MCF 10A (cell line): ENCODE measurements around the gene CMPK2. TPM values are rescaled to one million over a fixed set of nuclear protein-coding genes. Genes with fewer than 3 reads are reported as not detected.

Source experiments
- Bru-seq: library from RNA; stranded (reverse); fragments of 400-500 nt; gene quantifications from one replicate; lab custom pipeline; 2021; lab: Mats Ljungman, UMichigan
- BruChase-seq, 2 experiments: library from RNA; stranded (reverse); fragments of 400-500 nt; gene quantifications; one replicate each; lab custom pipeline; 2021; lab: Mats Ljungman, UMichigan
- BruUV-seq: library from RNA; stranded (reverse); fragments of 400-500 nt; replicated peaks from 2 replicates; lab custom pipeline; 2021; lab: Mats Ljungman, UMichigan
- CTCF ChIA-PET: fragments of 300-600 bp; sonication (Branson Sonifier 250); formaldehyde crosslinking; extraction: SDS; loops from one replicate; lab custom pipeline; 2021; ENCODE audit warnings: antibody characterized with exemption, inconsistent platforms; lab: Yijun Ruan, JAX
- POLR2A ChIA-PET: fragments of 300-600, 350-650 bp; sonication (Branson Sonifier 250); formaldehyde crosslinking; extraction: SDS; loops from one replicate; lab custom pipeline; 2020; ENCODE audit warnings: antibody characterized with exemption, inconsistent platforms; lab: Yijun Ruan, JAX
- DNase-seq: peaks from one replicate; pipeline ENCODE4 v3.0.0-alpha.2; 2018; ENCODE audit not compliant: unreplicated experiment
- H3K27ac Mint-ChIP-seq: one replicate; pipeline ENCODE4 v1.8.0; 2022; ENCODE audit warnings: mild to moderate bottlenecking, low read depth, mixed read lengths; ENCODE audit not compliant: unreplicated experiment
- H3K27me3 Mint-ChIP-seq: one replicate; pipeline ENCODE4 v1.8.0; 2022; ENCODE audit warnings: mixed read lengths; ENCODE audit not compliant: insufficient read depth, unreplicated experiment
- H3K36me3 Mint-ChIP-seq: one replicate; pipeline ENCODE4 v1.8.0; 2022; ENCODE audit warnings: mild to moderate bottlenecking, moderate library complexity, mixed read lengths; ENCODE audit not compliant: insufficient read depth, unreplicated experiment
- H3K4me1 Mint-ChIP-seq: one replicate; pipeline ENCODE4 v1.8.0; 2022; ENCODE audit warnings: mixed read lengths; ENCODE audit not compliant: insufficient read depth, unreplicated experiment
- H3K4me3 Mint-ChIP-seq: one replicate; pipeline ENCODE4 v1.8.0; 2022; ENCODE audit warnings: mild to moderate bottlenecking, moderate library complexity, mixed read lengths; ENCODE audit not compliant: unreplicated experiment
- H3K9me3 Mint-ChIP-seq: one replicate; pipeline ENCODE4 v1.8.0; 2022; ENCODE audit warnings: mixed read lengths; ENCODE audit not compliant: unreplicated experiment
- intact Hi-C: fragments of 100-400 bp; cut with micrococcal nuclease; formaldehyde crosslinking; loops from 2 replicates; pipeline ENCODE4 v1.14.1; 2022
- long read RNA-seq: library from polyadenylated mRNA; stranded (forward); transcript quantifications from one replicate; pipeline ENCODE4 v2.0.0, GENCODE V29; 2022
- total RNA-seq: library from RNA; stranded (reverse); gene quantifications from 2 replicates; pipeline ENCODE4 v1.2.3, GENCODE V29; 2022
- TF ChIP-seq, protein P1 (sequence below): fragments of 200-600 bp; IDR thresholded peaks from one replicate; pipeline ENCODE4 v1.8.0; 2022; ENCODE audit warnings: antibody characterized with exemption, mild to moderate bottlenecking; ENCODE audit not compliant: unreplicated experiment

The CMPK2 gene
- total RNA-seq, result 0.40 TPM in 1 of 2 replicates, not detected in the other
- percentile 5 among the genes with signal in this experiment for Bru-seq, nascent RNA
- BruChase-seq, experiment 1, labeled RNA remaining after a 6-hour chase, result percentile 9 among the genes with signal in this experiment
- BruChase-seq, experiment 2, labeled RNA remaining after a 2-hour chase, result percentile 11 among the genes with signal in this experiment
- long read RNA-seq, result 0 reads

- Mint-ChIP-seq H3K27me3 (no peaks in the 10 kb centered on the region), H3K4me1 (peaks cover 7% of the 10 kb centered on the region), H3K36me3 (no peaks in the 10 kb centered on the region), H3K9me3 (peaks cover 2% of the 10 kb centered on the region), H3K4me3 (peak within 1 kb of the TSS; percentile 73), H3K27ac (no peak within 1 kb of the TSS)
- TF ChIP-seq, protein P1, sequence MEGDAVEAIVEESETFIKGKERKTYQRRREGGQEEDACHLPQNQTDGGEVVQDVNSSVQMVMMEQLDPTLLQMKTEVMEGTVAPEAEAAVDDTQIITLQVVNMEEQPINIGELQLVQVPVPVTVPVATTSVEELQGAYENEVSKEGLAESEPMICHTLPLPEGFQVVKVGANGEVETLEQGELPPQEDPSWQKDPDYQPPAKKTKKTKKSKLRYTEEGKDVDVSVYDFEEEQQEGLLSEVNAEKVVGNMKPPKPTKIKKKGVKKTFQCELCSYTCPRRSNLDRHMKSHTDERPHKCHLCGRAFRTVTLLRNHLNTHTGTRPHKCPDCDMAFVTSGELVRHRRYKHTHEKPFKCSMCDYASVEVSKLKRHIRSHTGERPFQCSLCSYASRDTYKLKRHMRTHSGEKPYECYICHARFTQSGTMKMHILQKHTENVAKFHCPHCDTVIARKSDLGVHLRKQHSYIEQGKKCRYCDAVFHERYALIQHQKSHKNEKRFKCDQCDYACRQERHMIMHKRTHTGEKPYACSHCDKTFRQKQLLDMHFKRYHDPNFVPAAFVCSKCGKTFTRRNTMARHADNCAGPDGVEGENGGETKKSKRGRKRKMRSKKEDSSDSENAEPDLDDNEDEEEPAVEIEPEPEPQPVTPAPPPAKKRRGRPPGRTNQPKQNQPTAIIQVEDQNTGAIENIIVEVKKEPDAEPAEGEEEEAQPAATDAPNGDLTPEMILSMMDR, result no peak
- BruUV-seq, result no TSS peak
- peak; percentile 36 for DNase-seq
- intact Hi-C loops, result no loop called here
- ChIA-PET POLR2A (interaction anchor here (0.7 to 2.0 kb wide), 2 partner anchors 11 to 58 kb away, joined by 3 to 6 read pairs; no protein-coding TSS in a partner anchor), CTCF (interaction anchor here (0.6 to 2.8 kb wide), 16 partner anchors 8 to 1769 kb away, joined by 3 to 26 read pairs (median 4); partner anchors contain the start of gene RSAD2)
Measured at GRCh38 chr2:6865346-6866274, at the start of gene CMPK2. Gene CMPK2 (minus strand): TSS chr2:6865907. CDS start chr2:6865696, 211 bp downstream.

GRCh38 chr2:6915399-6915798 is 49.7 kb upstream of the CMPK2 start:
- Mint-ChIP-seq H3K27me3 (peaks cover 6% of the 10 kb centered on the region), H3K4me1 (no peaks in the 10 kb centered on the region), H3K9me3 (no peaks in the 10 kb centered on the region), H3K4me3 (no peak overlapping the region), H3K36me3 (no peaks in the 10 kb centered on the region), H3K27ac (no peak overlapping the region)
- intact Hi-C loops, result no loop called here
- CTCF ChIA-PET, result interaction anchor here (0.6 to 4.8 kb wide), 5 partner anchors 9 to 128 kb away, joined by 3 to 22 read pairs (median 6); no protein-coding TSS in a partner anchor
- no peak for DNase-seq
- TF ChIP-seq, protein P1, result no peak
- BruUV-seq, result no TSS peak
- POLR2A ChIA-PET, result interaction anchor here (0.6 to 1.4 kb wide), 4 partner anchors 18 to 448 kb away, joined by 3 to 4 read pairs (median 3); no protein-coding TSS in a partner anchor

- POLR2A ChIA-PET, result interaction anchor here (0.6 to 1.0 kb wide), 3 partner anchors 19 to 448 kb away, joined by 3 to 4 read pairs (median 3); no protein-coding TSS in a partner anchor
Measured at GRCh38 chr2:6914828-6915227, 49.1 kb upstream of the CMPK2 start.

More at GRCh38 chr2:6914828-6915227, 49.1 kb upstream of the CMPK2 start:
- no peak overlapping the region for H3K4me3 Mint-ChIP-seq
- H3K36me3 Mint-ChIP-seq, result no peaks in the 10 kb centered on the region
- peaks cover 12% of the 10 kb centered on the region for H3K27me3 Mint-ChIP-seq
- intact Hi-C loops, result no loop called here
- H3K9me3 Mint-ChIP-seq, result no peaks in the 10 kb centered on the region
- CTCF ChIA-PET, result interaction anchor here (0.5 to 4.8 kb wide), 5 partner anchors 50 to 224 kb away, joined by 3 to 22 read pairs (median 3); no protein-coding TSS in a partner anchor
- no peak overlapping the region for H3K27ac Mint-ChIP-seq
- TF ChIP-seq, protein P1, result no peak
- DNase-seq, result peak; percentile 78
- no TSS peak for BruUV-seq
- H3K4me1 Mint-ChIP-seq, result no peaks in the 10 kb centered on the region
